GM19455 (cell line): ENCODE data around the gene HOXC6.
"Not testable (repeated sequence)": the region's sequence is repeated elsewhere in the genome, so short reads cannot be mapped to it uniquely, and the experiment has no call there.

Experiments
- ATAC-seq: cut with Tn5 transposase; IDR thresholded peaks from one replicate; pipeline ENCODE4 v1.9.1; 2021; ENCODE audit not compliant: unreplicated experiment

The HOXC6 gene

DNA sequence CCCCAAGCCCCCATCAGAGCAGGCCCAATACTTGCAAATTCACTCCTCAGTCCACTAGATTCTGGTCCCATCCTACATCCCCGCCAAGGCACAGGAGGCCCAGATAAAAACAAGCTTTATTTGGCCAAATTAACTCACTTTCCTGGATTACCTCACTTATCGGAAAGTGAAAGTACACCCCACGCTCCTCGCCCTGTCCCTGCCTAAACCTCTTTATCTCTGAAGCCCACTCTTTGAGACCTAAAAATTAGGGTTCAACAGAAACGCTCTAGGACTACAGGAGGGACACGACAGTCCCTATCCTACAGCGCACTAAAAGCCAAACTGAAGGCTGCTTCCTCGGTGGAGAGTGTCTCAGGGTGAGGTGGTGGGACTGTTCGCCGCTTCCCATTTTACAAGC lies 49.6 kb downstream of the HOXC6 start:
- not testable (repeated sequence) for ATAC-seq

DNA sequence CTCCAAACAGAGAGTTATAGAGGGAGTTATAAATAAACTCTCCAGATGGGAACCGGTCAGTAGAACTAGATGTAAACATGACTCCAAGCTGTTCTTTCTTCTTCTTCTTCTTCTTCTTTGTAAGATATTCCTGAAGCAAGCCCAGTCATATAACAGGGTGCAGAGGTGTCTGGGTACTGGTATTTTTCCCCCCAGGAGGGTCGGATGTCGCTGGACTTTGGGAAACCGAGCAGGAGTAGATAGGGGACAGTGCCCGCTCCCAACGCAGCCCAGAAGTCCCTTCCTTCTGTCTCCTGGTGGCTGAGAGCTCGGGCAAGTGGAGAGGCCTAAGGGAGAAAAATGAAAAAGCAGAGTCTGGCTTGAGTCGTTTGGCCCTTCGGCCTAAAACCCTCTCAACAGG lies 50.9 kb downstream of the HOXC6 start:
- ATAC-seq, result not testable (repeated sequence)
